ENCODE results near the gene GPRIN3. TPM values are rescaled to one million over a fixed set of nuclear protein-coding genes. Genes with fewer than 3 reads are reported as not detected.

Gene GPRIN3
- total RNA-seq, 1 experiment from 2014 or later: 0.48 TPM

DNA sequence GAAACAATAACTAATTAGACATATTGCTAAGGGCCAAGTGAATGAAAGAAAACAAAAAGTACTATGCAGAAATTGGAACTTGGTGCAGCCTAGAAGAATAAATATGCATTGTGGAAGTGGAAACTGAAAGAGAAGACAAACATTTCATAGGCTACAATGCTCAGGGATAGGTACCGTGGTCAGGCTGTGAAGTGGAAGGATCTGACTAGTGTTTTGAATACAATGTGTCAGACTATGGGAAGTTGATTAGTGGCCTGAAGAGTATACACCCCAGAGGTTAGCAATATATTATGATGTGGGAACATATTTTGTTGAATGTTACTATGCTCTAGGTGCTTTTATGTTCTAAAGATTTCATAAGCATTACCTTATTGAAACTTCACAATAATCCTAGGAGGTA lies 36.8 kb downstream of the GPRIN3 start:
- Mint-ChIP-seq H3K4me3 (no peak overlapping the region), H3K9me3 (no peaks in the 10 kb centered on the region), H3K27me3 (ENCODE audit: low read depth) (no peaks in the 10 kb centered on the region), H3K4me1 (no peaks in the 10 kb centered on the region), H3K36me3 (ENCODE audit: insufficient read depth in 1 of 3, low read depth in 3 of 3) (no peaks in the 10 kb centered on the region), H3K27ac (no peak overlapping the region)
- Histone ChIP-seq H2BK5ac (ENCODE audit: insufficient read length, low read length) (no peak overlapping the region), H3K56ac (ENCODE audit: insufficient read length, low read depth, low read length) (no peak overlapping the region), H4K8ac (replicated peaks; ENCODE audit: insufficient read length, low read depth, low read length) (no peak overlapping the region), H4K5ac (ENCODE audit: insufficient read length, low read depth, low read length) (no peak overlapping the region), H2BK20ac (ENCODE audit: low read depth, low read length, poor library complexity, severe bottlenecking) (no peak overlapping the region), H3K4me1 (ENCODE audit: insufficient read depth, low read length) (no peaks in the 10 kb centered on the region), H3K4me2 (ENCODE audit: insufficient read depth, insufficient read length, low read length) (no peak overlapping the region), H2BK120ac (ENCODE audit: low read depth, low read length, poor library complexity, severe bottlenecking) (no peak overlapping the region), H3K14ac (ENCODE audit: insufficient read depth, low read length) (no peak overlapping the region), H3K18ac (ENCODE audit: insufficient read length, low read depth, low read length) (no peak overlapping the region), H3K23me2 (ENCODE audit: insufficient read length, low read depth, low read length, poor library complexity, severe bottlenecking) (no peaks in the 10 kb centered on the region), H3K27me3 (ENCODE audit: insufficient read depth, low read length) (no peaks in the 10 kb centered on the region), H2AFZ (ENCODE audit: low read length) (no peak overlapping the region), H3K9me3 (ENCODE audit: control insufficient read depth, low read depth, low read length) (no peaks in the 10 kb centered on the region), H3K23ac (ENCODE audit: insufficient read length, low read depth, low read length) (no peak overlapping the region), H3K79me1 (ENCODE audit: insufficient read depth, low read depth, low read length, poor library complexity, severe bottlenecking) (no peaks in the 10 kb centered on the region), H3T11ph (ENCODE audit: low read length) (no peak overlapping the region), H3K79me2 (ENCODE audit: insufficient read depth, low read length) (no peaks in the 10 kb centered on the region), H4K20me1 (ENCODE audit: control insufficient read depth, insufficient read depth, insufficient read length) (no peaks in the 10 kb centered on the region), H2BK15ac (ENCODE audit: low read depth, low read length) (no peak overlapping the region), H3K4ac (ENCODE audit: low read depth, low read length) (no peak overlapping the region), H3K9ac (ENCODE audit: extremely low read depth, insufficient read length, low read length) (no peak overlapping the region), H2BK12ac (ENCODE audit: insufficient read length, low read depth, low read length) (no peak overlapping the region), H2AK5ac (ENCODE audit: insufficient read length, low read length) (no peak overlapping the region), H4K91ac (ENCODE audit: insufficient read length, low read depth, low read length) (no peak overlapping the region), H3K27ac (ENCODE audit: insufficient read length, low read depth, low read length) (no peak overlapping the region)
- no CpG with 5 or more reads among the region's 1 CpG for WGBS (ENCODE audit: extremely low coverage, insufficient read length, low lambda C conversion rate)
- TF ChIP-seq, protein P1, sequence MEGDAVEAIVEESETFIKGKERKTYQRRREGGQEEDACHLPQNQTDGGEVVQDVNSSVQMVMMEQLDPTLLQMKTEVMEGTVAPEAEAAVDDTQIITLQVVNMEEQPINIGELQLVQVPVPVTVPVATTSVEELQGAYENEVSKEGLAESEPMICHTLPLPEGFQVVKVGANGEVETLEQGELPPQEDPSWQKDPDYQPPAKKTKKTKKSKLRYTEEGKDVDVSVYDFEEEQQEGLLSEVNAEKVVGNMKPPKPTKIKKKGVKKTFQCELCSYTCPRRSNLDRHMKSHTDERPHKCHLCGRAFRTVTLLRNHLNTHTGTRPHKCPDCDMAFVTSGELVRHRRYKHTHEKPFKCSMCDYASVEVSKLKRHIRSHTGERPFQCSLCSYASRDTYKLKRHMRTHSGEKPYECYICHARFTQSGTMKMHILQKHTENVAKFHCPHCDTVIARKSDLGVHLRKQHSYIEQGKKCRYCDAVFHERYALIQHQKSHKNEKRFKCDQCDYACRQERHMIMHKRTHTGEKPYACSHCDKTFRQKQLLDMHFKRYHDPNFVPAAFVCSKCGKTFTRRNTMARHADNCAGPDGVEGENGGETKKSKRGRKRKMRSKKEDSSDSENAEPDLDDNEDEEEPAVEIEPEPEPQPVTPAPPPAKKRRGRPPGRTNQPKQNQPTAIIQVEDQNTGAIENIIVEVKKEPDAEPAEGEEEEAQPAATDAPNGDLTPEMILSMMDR (conservative IDR thresholded peaks at IDR 0.05): no peak
- no peak for DNase-seq

All from H9 (cell line).